Left lung (tissue), 10 donors: Measurements from ENCODE around the gene CAMK2D. TPM values are rescaled to one million over a fixed set of nuclear protein-coding genes. Genes with fewer than 3 reads are reported as not detected.

Source experiments
- ATAC-seq: fragments of 200-7000 bp; cut with Tn5 transposase; one replicate; pipeline ENCODE4 v1.9.1; 2020; ENCODE audit warnings: moderate library complexity
- DNase-seq, 4 donors: peaks; one replicate each; pipeline ENCODE4 v3.0.0-alpha.2; 2013 to 2020
- H3K27ac ChIP-seq, 2 donors: fragments of 200-600 bp; sonication (generic) in 1 of 2; one replicate each; pipeline versions ENCODE4 v1.5.0 to v1.8.0; 2020 to 2021
- H3K27me3 ChIP-seq, 2 donors: fragments of 200-600 bp; sonication (generic) in 1 of 2; one replicate each; pipeline versions ENCODE4 v1.5.0 to v1.8.0; 2020 to 2021
- H3K36me3 ChIP-seq, 2 donors: fragments of 200-600 bp; sonication (generic) in 1 of 2; one replicate each; pipeline versions ENCODE4 v1.5.0 to v1.8.0; 2020 to 2021
- H3K4me1 ChIP-seq, 2 donors: fragments of 200-600 bp; one replicate each; pipeline ENCODE4 v1.8.0; 2021
- H3K4me3 ChIP-seq, 2 donors: fragments of 200-600 bp; sonication (generic) in 1 of 2; one replicate each; pipeline versions ENCODE4 v1.5.0 to v1.8.0; 2020 to 2021; ENCODE audit warnings: mild to moderate bottlenecking in 1 of 2
- H3K9me3 ChIP-seq, 2 donors: fragments of 200-600 bp; sonication (generic) in 1 of 2; one replicate each; pipeline versions ENCODE4 v1.5.0 to v1.8.0; 2020 to 2021
- intact Hi-C, 2 donors: fragments of 100-400 bp; cut with DNase I; formaldehyde crosslinking; loops; one replicate each; pipeline versions ENCODE4 v1.11.2 to v1.14.2; 2022
- polyA plus RNA-seq, 6 donors: library from polyadenylated mRNA; unstranded; fragments of 120-200 nt; gene quantifications; one replicate each; pipeline ENCODE4 v1.2.1, GENCODE V29; 2013; ENCODE audit not compliant: insufficient read length in 6 of 6
- total RNA-seq, 2 donors: library from RNA; stranded (reverse); fragmentation: NEBNext Ultra II Directional; extraction: Animal tissue kit (Norgen Biotek cat#: 25700); gene quantifications; one replicate each; pipeline ENCODE4 v1.2.1, GENCODE V29; 2021
- TF ChIP-seq, protein P1 (sequence below), 2 donors: fragments of 200-600 bp; sonication (generic) in 1 of 2; IDR thresholded peaks; one replicate each; pipeline versions ENCODE4 v1.5.0 to v1.8.0; 2021; ENCODE audit warnings: antibody characterized with exemption in 2 of 2
- donor health status: DM: no; HTN: yes; CAD: no.
- donor health status: DM: no; HTN: no; CAD: no.

The CAMK2D gene
- total and polyA plus RNA-seq, 8 donors: 50.3 to 93.2 (median 68.4) TPM

- Histone ChIP-seq H3K4me1 (peaks cover 0 to 11% of the 10 kb centered on the region in 2 donors), H3K27me3 (no peaks in the 10 kb centered on the region), H3K27ac (no peak overlapping the region), H3K36me3 (peaks cover 0 to 4% of the 10 kb centered on the region in 2 donors), H3K9me3 (no peaks in the 10 kb centered on the region), H3K4me3 (no peak overlapping the region)
- ATAC-seq: peak; percentile 60
- intact Hi-C loops: no loop called here
- no peak for DNase-seq
- TF ChIP-seq, protein P1, sequence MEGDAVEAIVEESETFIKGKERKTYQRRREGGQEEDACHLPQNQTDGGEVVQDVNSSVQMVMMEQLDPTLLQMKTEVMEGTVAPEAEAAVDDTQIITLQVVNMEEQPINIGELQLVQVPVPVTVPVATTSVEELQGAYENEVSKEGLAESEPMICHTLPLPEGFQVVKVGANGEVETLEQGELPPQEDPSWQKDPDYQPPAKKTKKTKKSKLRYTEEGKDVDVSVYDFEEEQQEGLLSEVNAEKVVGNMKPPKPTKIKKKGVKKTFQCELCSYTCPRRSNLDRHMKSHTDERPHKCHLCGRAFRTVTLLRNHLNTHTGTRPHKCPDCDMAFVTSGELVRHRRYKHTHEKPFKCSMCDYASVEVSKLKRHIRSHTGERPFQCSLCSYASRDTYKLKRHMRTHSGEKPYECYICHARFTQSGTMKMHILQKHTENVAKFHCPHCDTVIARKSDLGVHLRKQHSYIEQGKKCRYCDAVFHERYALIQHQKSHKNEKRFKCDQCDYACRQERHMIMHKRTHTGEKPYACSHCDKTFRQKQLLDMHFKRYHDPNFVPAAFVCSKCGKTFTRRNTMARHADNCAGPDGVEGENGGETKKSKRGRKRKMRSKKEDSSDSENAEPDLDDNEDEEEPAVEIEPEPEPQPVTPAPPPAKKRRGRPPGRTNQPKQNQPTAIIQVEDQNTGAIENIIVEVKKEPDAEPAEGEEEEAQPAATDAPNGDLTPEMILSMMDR (IDR thresholded peaks at IDR 0.05): no peak
Observed at GRCh38 chr4:113749178-113749577, 12.4 kb downstream of the CAMK2D start.

- TF ChIP-seq, protein P1 (IDR thresholded peaks at IDR 0.05): no peak
- intact Hi-C loops: no loop called here
- Histone ChIP-seq H3K36me3 (peaks cover 0 to 4% of the 10 kb centered on the region in 2 donors), H3K4me3 (no peak overlapping the region), H3K9me3 (no peaks in the 10 kb centered on the region), H3K4me1 (peaks cover 0 to 11% of the 10 kb centered on the region in 2 donors), H3K27ac (no peak overlapping the region), H3K27me3 (no peaks in the 10 kb centered on the region)
- DNase-seq (no peak), ATAC-seq (no peak)
Observed at GRCh38 chr4:113747949-113748348, 13.6 kb downstream of the CAMK2D start.

DNA sequence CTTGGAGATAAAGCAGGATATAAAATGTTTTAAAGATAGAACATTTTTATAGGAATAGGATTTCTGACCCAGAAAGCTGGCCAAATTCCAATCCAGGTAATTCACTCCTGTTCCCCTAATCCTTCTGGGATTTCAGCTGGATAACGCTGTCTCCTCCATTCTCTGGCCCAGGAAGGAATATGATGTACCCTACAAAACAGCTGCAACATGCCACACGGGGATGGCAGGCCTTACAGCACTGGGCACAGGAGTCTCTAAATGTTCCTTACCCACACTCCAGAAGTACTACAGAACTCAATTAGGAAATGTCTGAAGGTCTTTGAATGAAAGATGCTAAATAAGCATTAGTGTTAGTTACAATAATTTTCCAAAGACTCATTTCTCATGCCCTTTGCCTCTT lies 15.8 kb downstream of the CAMK2D start:
- no peak for DNase-seq
- H3K36me3 ChIP-seq: peaks cover 0 to 4% of the 10 kb centered on the region in 2 donors
- H3K9me3 ChIP-seq: no peaks in the 10 kb centered on the region
- peaks cover 0 to 6% of the 10 kb centered on the region in 2 donors for H3K4me1 ChIP-seq
- H3K27me3 ChIP-seq: no peaks in the 10 kb centered on the region
- ATAC-seq: no peak
- no peak overlapping the region for H3K27ac ChIP-seq
- intact Hi-C loops: no loop called here
- TF ChIP-seq, protein P1 (IDR thresholded peaks at IDR 0.05): no peak
- no peak overlapping the region for H3K4me3 ChIP-seq

- Histone ChIP-seq H3K4me3 (no peak overlapping the region), H3K27me3 (no peaks in the 10 kb centered on the region), H3K36me3 (peaks cover 0 to 4% of the 10 kb centered on the region in 2 donors), H3K27ac (no peak overlapping the region), H3K9me3 (no peaks in the 10 kb centered on the region), H3K4me1 (peaks cover 0 to 6% of the 10 kb centered on the region in 2 donors)
- DNase-seq (no peak), ATAC-seq (no peak)
- TF ChIP-seq, protein P1 (IDR thresholded peaks at IDR 0.05): no peak
- intact Hi-C loops: no loop called here
Observed at GRCh38 chr4:113744667-113745240, 16.8 kb downstream of the CAMK2D start.

DNA sequence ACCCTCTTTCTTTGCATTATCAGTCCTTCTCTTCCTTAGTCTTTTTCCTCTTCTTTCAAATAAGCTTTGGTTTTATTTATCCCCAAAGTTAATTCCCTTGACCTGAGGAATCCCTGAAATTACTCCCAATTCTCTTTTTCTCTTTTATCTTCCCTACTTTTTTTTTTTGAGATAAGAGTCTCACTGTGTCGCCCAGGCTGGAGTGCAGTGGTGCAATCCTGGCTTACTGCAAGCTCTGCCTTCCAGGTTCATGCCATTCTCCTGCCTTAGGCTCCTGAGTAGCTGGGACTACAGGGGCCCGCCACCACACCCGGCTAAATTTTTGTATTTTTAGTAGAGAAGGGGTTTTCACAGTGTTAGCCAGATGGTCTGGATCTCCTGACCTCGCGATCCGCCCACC lies 17.8 kb downstream of the CAMK2D start:
- DNase-seq (no peak), ATAC-seq (no peak)
- intact Hi-C loops: no loop called here
- Histone ChIP-seq H3K27me3 (no peaks in the 10 kb centered on the region), H3K4me1 (peaks cover 7 to 9% of the 10 kb centered on the region in 2 donors), H3K4me3 (no peak overlapping the region), H3K9me3 (no peaks in the 10 kb centered on the region), H3K27ac (no peak overlapping the region), H3K36me3 (peaks cover 0 to 4% of the 10 kb centered on the region in 2 donors)
- TF ChIP-seq, protein P1 (IDR thresholded peaks at IDR 0.05): no peak
